Activated CD8-positive, alpha-beta memory T cell treated with anti-CD3 and anti-CD28 coated beads, Interleukin-2, amount 10 ng/mL, durations not matched to agents 7 days and 5 days (primary cell): ENCODE measurements around the gene GALNT16. TPM values are rescaled to one million over a fixed set of nuclear protein-coding genes. Genes with fewer than 3 reads are reported as not detected.
A peak's percentile ranks its signal among the peaks of the same experiment; 100 is the strongest.
"Not testable (repeated sequence)": the region's sequence is repeated elsewhere in the genome, so short reads cannot be mapped to it uniquely, and the experiment has no call there.

Experiments used
- ATAC-seq: fragments of 150-1000 bp; cut with Tn5 transposase; one replicate; pipeline ENCODE4 v1.10.0; 2021; ENCODE audit warnings: moderate library complexity
- CTCF ChIA-PET: fragments of 350-600 bp; sonication (Branson Sonifier 250); formaldehyde crosslinking; loops from one replicate; lab custom pipeline; 2021; ENCODE audit warnings: antibody characterized with exemption; lab: Charles Lee
- DNase-seq: peaks from one replicate; pipeline ENCODE4 v3.0.0-alpha.2; 2020
- H3K27ac Mint-ChIP-seq: one replicate; pipeline ENCODE4 v1.8.0; 2021; ENCODE audit warnings: mild to moderate bottlenecking, mixed read lengths
- H3K27me3 Mint-ChIP-seq: one replicate; pipeline ENCODE4 v1.8.0; 2021; ENCODE audit warnings: mixed read lengths
- H3K36me3 Mint-ChIP-seq: one replicate; pipeline ENCODE4 v1.8.0; 2021; ENCODE audit warnings: mild to moderate bottlenecking, mixed read lengths
- H3K4me1 Mint-ChIP-seq: one replicate; pipeline ENCODE4 v1.8.0; 2021; ENCODE audit warnings: mixed read lengths
- H3K4me3 Mint-ChIP-seq: one replicate; pipeline ENCODE4 v1.8.0; 2021; ENCODE audit warnings: mild to moderate bottlenecking, moderate library complexity, mixed read lengths
- H3K9me3 Mint-ChIP-seq: one replicate; pipeline ENCODE4 v1.8.0; 2022; ENCODE audit warnings: low read depth, mixed read lengths
- total RNA-seq, 2 experiments: library from RNA; stranded (reverse); gene quantifications; one replicate each; pipeline ENCODE4 v1.2.3, GENCODE V29; 2021

Gene GALNT16
- under 1 TPM; 0.16 to 0.35 TPM for total RNA-seq

DNA sequence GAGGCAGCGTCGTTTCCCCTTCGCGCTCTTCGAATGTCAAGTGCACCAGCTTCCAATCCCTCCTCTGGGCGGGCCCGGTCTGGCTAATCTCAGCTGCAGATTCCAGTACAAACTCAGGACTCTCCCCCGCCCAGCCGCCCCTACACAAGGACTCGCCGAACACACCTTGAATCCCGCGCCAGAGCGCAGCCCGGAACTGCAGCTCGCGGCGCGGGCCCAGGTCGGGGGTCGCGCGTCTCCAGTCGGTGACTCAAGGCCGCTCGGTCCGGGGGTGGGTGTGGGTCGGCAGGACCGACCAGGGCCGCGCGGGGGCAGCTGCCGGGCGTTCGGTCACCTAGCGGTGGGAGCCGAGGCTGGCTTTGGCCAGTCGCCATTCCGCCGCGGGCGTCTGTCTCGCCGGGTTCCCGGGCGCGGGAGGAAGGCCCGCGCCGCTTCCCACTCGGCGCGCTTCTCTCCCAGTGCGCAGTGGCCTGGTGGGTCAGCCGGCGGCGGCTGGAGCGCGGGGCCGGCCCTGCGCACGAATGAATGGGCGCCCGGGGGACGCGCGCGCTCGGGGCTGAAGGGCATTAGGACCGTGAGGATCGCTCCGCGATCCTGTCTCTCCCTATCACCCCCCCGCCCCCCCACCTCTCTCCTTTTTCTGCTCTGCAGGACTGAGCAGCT lies at the start of gene GALNT16:
Gene GALNT16 (plus strand): TSS at position 632 of the 663 bp plus-strand sequence. CDS start 133 bp downstream, outside the sequence.
- CTCF ChIA-PET = interaction anchor here (2.1 to 3.4 kb wide), 2 partner anchors 14 to 200 kb away, joined by 7 to 27 read pairs; no protein-coding TSS in a partner anchor
- no peak for DNase-seq
- Mint-ChIP-seq H3K36me3 (no peaks in the 10 kb centered on the region), H3K4me3 (peak within 1 kb of the TSS; percentile 27), H3K4me1 (peaks cover 6% of the 10 kb centered on the region), H3K9me3 (no peaks in the 10 kb centered on the region), H3K27ac (no peak within 1 kb of the TSS), H3K27me3 (peaks cover 77% of the 10 kb centered on the region)
- ATAC-seq = peak; percentile 6

DNA sequence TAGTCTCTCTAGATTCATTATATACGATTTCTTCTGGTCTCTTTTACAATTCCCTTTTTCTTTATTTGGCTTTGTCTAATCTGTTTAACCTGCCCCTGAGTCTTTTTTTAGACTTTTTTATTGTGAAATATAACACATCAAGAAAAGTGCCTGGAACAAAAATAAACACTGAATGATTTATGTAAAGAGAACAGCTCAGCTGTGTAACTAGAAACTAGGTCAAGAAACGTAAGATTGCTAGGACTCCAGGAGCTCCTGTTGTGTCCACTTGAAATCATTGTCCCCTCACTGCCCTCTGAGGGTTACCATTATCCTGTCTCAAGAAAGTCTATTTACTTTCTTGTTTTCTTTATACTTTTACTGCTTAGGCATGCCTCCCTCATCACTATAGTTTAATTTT lies 45.6 kb upstream of the GALNT16 start:
- Mint-ChIP-seq H3K27me3 (no peaks in the 10 kb centered on the region), H3K36me3 (peaks cover 11% of the 10 kb centered on the region), H3K9me3 (no peaks in the 10 kb centered on the region), H3K27ac (no peak overlapping the region), H3K4me3 (no peak overlapping the region), H3K4me1 (no peaks in the 10 kb centered on the region)
- no peak for DNase-seq
- CTCF ChIA-PET = no interaction called here
- ATAC-seq = no peak

DNA sequence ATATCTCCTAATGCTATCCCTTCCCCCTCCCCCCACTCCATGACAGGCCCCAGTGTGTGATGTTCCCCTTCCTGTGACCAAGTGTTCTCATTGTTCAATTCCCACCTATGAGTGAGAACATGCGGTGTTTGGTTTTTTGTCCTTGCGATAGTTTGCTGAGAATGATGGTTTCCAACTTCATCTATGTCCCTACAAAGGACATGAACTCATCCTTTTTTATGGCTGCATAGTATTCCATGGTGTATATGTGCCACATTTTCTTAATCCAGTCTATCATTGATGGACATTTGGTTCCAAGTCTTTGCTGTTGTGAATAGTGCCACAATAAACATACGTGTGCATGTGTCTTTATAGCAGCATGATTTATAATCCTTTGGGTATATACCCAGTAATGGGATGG lies 42.3 kb upstream of the GALNT16 start:
- H3K4me1 Mint-ChIP-seq, H3K27ac Mint-ChIP-seq, H3K4me3 Mint-ChIP-seq, H3K27me3 Mint-ChIP-seq, CTCF ChIA-PET, ATAC-seq, DNase-seq, H3K9me3 Mint-ChIP-seq: not testable (repeated sequence)
- peaks cover 14% of the 10 kb centered on the region for H3K36me3 Mint-ChIP-seq

DNA sequence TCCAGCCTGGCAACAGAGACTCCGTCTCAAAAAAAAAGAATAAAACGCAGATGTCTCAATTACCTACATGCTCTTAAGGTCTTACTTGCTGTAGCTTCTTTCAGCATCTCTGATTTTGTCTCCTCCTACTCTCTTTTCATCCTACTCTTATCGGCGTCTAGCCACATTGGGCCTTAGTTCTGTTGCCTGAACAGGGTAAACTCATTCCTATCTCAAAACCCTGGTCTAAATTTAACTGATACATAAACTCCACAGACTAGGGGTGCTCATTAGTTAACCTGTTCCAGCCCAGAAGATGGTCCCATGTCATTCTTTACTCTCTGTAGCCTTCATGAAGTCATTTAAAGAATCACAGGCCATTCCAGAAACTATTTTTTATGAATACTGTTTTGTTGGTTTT lies 35.0 kb upstream of the GALNT16 start:
- Mint-ChIP-seq H3K36me3 (peaks cover 8% of the 10 kb centered on the region), H3K27me3 (no peaks in the 10 kb centered on the region)

DNA sequence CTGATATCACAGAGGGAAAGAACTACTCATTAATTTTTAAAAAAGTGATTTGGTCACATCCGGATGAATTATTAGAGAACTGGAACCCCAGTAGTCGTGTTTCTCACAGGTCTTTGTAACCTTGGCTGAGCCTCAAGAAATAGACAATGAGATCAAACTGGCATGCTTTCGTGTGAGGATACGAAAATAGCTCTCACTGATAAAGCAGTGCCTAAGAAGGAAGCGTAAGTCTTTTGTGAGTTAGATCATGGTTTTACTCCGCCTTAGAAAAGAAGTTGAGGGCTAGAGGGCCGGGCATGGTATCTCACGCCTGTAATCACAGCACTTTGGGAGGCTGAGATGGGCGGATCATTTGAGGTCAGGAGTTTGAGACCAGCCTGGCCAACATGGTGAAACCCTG lies 33.8 kb upstream of the GALNT16 start:
- no peak for DNase-seq
- H3K27me3 Mint-ChIP-seq = no peaks in the 10 kb centered on the region
- H3K36me3 Mint-ChIP-seq = peaks cover 8% of the 10 kb centered on the region
- no peaks in the 10 kb centered on the region for H3K9me3 Mint-ChIP-seq
- H3K4me3 Mint-ChIP-seq = no peak overlapping the region
- ATAC-seq = no peak
- H3K4me1 Mint-ChIP-seq = no peaks in the 10 kb centered on the region
- no peak overlapping the region for H3K27ac Mint-ChIP-seq
- CTCF ChIA-PET = no interaction called here

More for the DNA sequence above, 35.0 kb upstream of the GALNT16 start:
- CTCF ChIA-PET = no interaction called here
- no peak for DNase-seq
- no peak for ATAC-seq
- Mint-ChIP-seq H3K27ac (no peak overlapping the region), H3K4me3 (no peak overlapping the region), H3K4me1 (no peaks in the 10 kb centered on the region), H3K9me3 (no peaks in the 10 kb centered on the region)

DNA sequence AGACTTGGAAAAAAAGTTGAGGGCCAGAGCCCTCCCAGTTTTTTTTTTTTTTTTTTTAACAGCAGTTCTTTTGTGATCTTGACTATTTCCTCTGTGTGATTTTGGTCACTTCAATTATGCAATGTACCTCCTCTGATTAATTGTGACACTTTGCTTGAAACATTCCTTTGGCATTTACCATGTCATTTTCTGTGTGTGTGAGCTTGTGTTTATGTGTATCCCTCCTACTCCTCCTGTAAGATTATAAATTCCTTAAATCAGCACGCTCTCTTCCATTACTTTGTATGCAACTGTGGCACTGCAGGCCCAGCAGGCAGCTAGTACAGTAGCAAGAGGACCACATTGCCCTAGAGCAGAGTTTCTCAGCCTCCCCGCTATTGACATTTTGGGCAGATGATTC lies 33.2 kb upstream of the GALNT16 start:
- CTCF ChIA-PET = no interaction called here
- no peaks in the 10 kb centered on the region for H3K4me1 Mint-ChIP-seq
- H3K36me3 Mint-ChIP-seq = peaks cover 8% of the 10 kb centered on the region
- no peaks in the 10 kb centered on the region for H3K9me3 Mint-ChIP-seq
- no peak overlapping the region for H3K4me3 Mint-ChIP-seq
- H3K27me3 Mint-ChIP-seq = no peaks in the 10 kb centered on the region
- DNase-seq (no peak), ATAC-seq (no peak)
- H3K27ac Mint-ChIP-seq = no peak overlapping the region

DNA sequence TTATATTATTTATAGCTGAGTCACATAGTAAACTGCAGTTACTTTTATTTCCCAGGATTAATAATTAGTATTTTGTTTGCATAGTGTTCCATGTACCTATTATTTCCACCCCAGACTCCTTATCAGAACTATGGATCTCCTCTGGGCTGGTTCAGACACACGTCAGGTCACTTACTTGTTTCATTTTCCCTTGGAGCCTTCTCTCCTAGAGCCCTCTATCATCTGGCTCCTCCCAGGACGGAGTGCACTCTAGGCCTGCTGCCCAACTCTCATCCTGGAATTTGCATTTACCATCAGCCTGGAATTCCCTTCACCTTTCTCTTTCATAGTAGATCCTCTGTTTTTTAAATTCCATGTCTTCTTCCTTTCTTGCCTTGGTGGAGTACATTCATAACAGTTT lies 28.5 kb upstream of the GALNT16 start:
- no peaks in the 10 kb centered on the region for H3K27me3 Mint-ChIP-seq
- no peak overlapping the region for H3K4me3 Mint-ChIP-seq
- peaks cover 7% of the 10 kb centered on the region for H3K4me1 Mint-ChIP-seq
- ATAC-seq (no peak), DNase-seq (no peak)
- CTCF ChIA-PET = no interaction called here
- H3K36me3 Mint-ChIP-seq = peaks cover 2% of the 10 kb centered on the region
- no peak overlapping the region for H3K27ac Mint-ChIP-seq
- no peaks in the 10 kb centered on the region for H3K9me3 Mint-ChIP-seq

DNA sequence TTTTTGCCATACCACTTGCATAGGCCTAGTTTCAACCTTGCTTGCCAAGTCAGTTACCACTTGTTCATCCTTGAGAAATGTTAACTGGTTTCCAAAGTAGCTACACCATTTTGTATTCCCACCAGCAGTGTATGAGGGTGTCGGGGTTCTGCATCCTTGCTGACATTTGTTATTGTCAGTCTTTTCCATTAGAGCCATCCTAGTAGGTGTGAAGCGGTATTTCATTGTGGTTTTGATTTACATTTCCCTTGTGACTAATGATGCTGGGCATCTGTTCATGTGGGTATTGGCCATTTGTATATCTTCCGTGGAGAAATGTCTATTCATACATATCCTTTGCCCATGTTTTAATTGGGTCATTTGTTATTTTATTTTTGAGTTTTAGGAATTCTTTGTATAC lies 27.6 kb upstream of the GALNT16 start:
- CTCF ChIA-PET = interaction anchor here (1.4 to 1.8 kb wide), 3 partner anchors 10 to 103 kb away, joined by 3 to 5 read pairs (median 5); no protein-coding TSS in a partner anchor
- no peak overlapping the region for H3K4me3 Mint-ChIP-seq
- ATAC-seq = no peak
- peaks cover 7% of the 10 kb centered on the region for H3K4me1 Mint-ChIP-seq
- no peak for DNase-seq
- H3K27ac Mint-ChIP-seq = no peak overlapping the region
- H3K27me3 Mint-ChIP-seq = no peaks in the 10 kb centered on the region
- H3K9me3 Mint-ChIP-seq = no peaks in the 10 kb centered on the region
- H3K36me3 Mint-ChIP-seq = peaks cover 2% of the 10 kb centered on the region

DNA sequence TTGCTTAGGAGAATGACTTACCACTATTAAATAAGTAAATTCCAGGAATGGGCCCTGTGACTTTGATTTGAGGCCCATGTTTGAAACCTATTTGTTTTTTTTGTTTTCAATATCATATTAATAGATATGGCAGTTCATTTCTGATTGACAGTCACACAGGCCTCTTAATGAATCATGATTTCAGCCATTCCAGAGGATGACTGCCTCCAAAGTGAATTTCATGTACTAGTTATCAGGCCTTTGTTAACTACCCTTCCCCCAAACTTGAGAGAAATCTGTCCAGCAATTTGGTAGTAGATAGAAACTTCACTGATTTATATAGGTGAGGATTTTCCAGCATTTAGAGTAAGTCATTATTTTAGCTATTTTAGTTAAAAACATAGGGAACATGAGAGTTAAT lies 25.9 kb upstream of the GALNT16 start:
- Mint-ChIP-seq H3K9me3 (no peaks in the 10 kb centered on the region), H3K4me3 (no peak overlapping the region), H3K27me3 (no peaks in the 10 kb centered on the region), H3K27ac (no peak overlapping the region), H3K4me1 (peaks cover 7% of the 10 kb centered on the region), H3K36me3 (peaks cover 2% of the 10 kb centered on the region)
- no peak for ATAC-seq
- CTCF ChIA-PET = interaction anchor here (1.8 kb wide), 1 partner anchor 8 kb away, joined by 5 read pairs; no protein-coding TSS in a partner anchor
- DNase-seq = no peak

DNA sequence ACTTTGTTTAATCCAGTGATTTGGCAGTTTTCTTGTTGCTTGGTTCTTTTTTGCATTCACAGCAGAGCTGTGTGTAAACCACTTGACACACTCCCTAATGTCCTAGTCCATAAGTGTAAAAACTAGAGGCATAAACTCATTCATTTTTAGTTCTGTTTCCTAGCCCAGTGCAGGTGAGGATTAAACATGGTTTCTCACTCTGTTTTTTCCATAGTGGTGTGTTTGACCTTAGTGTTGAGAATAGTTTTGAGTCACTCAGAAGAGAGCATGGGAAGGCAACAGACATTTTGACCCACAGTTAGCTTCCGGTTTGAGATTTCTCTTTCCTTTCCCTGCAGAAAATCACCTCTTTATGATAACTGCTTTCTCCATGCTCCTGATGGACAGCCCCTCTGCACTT lies 24.2 kb upstream of the GALNT16 start:
- DNase-seq (no peak), ATAC-seq (no peak)
- Mint-ChIP-seq H3K9me3 (no peaks in the 10 kb centered on the region), H3K4me1 (peaks cover 7% of the 10 kb centered on the region), H3K4me3 (no peak overlapping the region), H3K27me3 (no peaks in the 10 kb centered on the region), H3K36me3 (peaks cover 2% of the 10 kb centered on the region), H3K27ac (no peak overlapping the region)
- CTCF ChIA-PET = interaction anchor here (0.7 kb wide), 1 partner anchor 23 kb away, joined by 3 read pairs; no protein-coding TSS in a partner anchor

DNA sequence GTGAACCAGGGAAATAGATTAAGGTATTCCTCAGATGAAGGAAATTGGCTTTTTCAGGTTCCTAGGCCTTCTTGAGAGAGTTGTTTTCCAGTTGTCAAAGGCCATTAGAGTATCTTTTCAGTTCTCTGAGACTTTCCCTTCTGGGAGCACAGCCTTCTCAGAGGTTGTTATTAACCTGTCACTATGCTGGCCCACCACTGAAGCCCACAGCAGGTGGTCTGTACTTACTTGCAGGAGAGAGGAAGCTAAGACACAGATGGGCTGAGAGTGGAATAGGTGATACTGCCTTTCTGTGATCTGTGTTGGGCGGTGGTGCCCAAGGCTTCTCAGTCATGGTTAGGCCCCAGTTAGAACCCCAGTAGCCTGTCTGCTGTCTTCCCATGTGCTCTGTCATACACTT lies 22.8 kb upstream of the GALNT16 start:
- no peak overlapping the region for H3K4me3 Mint-ChIP-seq
- H3K27ac Mint-ChIP-seq = no peak overlapping the region
- no peaks in the 10 kb centered on the region for H3K27me3 Mint-ChIP-seq
- peaks cover 2% of the 10 kb centered on the region for H3K36me3 Mint-ChIP-seq
- peaks cover 7% of the 10 kb centered on the region for H3K4me1 Mint-ChIP-seq
- no peaks in the 10 kb centered on the region for H3K9me3 Mint-ChIP-seq
- DNase-seq (no peak), ATAC-seq (no peak)
- CTCF ChIA-PET = no interaction called here

DNA sequence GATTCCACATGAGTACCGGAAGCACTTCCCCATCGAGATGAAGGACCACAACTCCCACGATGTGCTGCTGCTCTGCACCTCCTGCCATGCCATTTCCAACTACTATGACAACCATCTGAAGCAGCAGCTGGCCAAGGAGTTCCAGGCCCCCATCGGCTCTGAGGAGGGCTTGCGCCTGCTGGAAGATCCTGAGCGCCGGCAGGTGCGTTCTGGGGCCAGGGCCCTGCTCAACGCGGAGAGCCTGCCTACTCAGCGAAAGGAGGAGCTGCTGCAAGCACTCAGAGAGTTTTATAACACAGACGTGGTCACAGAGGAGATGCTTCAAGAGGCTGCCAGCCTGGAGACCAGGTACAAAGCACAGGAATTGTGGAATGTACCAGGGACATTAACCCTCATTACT lies 22.4 kb upstream of the GALNT16 start:
- H3K36me3 Mint-ChIP-seq = no peaks in the 10 kb centered on the region
- no peaks in the 10 kb centered on the region for H3K27me3 Mint-ChIP-seq
- H3K27ac Mint-ChIP-seq = no peak overlapping the region
- H3K4me3 Mint-ChIP-seq = no peak overlapping the region
- H3K4me1 Mint-ChIP-seq = peaks cover 7% of the 10 kb centered on the region
- H3K9me3 Mint-ChIP-seq = no peaks in the 10 kb centered on the region
- ATAC-seq (no peak), DNase-seq (no peak)
- CTCF ChIA-PET = no interaction called here

DNA sequence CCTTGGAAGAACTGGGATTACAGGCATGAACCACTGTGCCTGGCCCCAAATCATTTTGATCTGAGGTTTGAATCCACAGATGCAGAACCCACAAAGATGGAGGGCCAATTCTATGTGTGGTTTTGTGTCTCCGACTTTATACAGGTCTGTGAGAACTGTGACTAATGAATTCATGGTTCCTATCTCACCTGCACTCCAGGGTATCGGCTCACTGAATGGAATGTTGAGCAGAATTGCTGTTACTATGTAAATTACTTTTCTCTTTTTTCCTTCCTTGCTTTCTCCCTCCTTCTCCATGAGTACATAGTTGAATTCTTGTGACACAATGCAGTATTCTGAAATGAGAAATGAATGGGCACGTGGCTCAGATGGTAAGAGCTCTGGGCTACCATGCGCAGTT lies 21.1 kb upstream of the GALNT16 start:
- Mint-ChIP-seq H3K4me1 (peaks cover 9% of the 10 kb centered on the region), H3K27me3 (no peaks in the 10 kb centered on the region), H3K4me3 (no peak overlapping the region), H3K9me3 (no peaks in the 10 kb centered on the region), H3K36me3 (no peaks in the 10 kb centered on the region), H3K27ac (no peak overlapping the region)
- CTCF ChIA-PET = no interaction called here
- no peak for ATAC-seq
- DNase-seq = no peak

DNA sequence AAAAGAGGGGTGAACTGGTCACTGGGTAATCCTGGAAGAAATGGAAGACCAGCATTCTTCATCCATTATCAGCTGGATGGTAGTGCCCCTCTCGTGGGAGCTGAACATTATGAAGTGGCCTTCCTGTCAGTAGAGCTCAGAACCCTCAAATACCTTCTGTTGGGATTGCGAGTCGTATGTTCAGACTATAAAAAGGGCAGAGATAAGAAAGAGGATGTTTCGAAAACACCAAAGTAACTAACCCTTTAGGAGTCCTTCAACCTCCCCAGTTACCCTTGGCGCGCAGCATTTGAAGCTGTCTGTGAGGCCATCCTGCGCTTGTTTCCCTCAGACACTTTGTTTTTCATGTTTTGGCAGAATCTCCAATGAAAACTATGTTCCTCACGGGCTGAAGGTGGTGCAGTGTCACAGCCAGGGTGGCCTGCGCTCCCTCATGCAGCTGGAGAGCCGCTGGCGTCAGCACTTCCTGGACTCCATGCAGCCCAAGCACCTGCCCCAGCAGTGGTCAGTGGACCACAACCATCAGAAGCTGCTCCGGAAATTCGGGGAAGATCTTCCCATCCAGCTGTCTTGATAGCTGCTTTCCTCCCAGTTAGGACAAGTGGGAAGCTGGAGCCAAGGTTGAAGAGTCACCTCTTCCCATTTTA lies 19.3 kb upstream of the GALNT16 start:
- no peak overlapping the region for H3K4me3 Mint-ChIP-seq
- no peak for DNase-seq
- CTCF ChIA-PET = interaction anchor here (0.6 to 1.3 kb wide), 3 partner anchors 9 to 219 kb away, joined by 3 to 6 read pairs (median 3); no protein-coding TSS in a partner anchor
- peaks cover 7% of the 10 kb centered on the region for H3K4me1 Mint-ChIP-seq
- no peaks in the 10 kb centered on the region for H3K27me3 Mint-ChIP-seq
- no peak for ATAC-seq
- H3K27ac Mint-ChIP-seq = no peak overlapping the region
- no peaks in the 10 kb centered on the region for H3K9me3 Mint-ChIP-seq
- H3K36me3 Mint-ChIP-seq = no peaks in the 10 kb centered on the region
